ENCODE results near the gene CCDC141.
"Not testable (repeated sequence)": the region's sequence is repeated elsewhere in the genome, so short reads cannot be mapped to it uniquely, and the experiment has no call there.

Gene CCDC141, protein sequence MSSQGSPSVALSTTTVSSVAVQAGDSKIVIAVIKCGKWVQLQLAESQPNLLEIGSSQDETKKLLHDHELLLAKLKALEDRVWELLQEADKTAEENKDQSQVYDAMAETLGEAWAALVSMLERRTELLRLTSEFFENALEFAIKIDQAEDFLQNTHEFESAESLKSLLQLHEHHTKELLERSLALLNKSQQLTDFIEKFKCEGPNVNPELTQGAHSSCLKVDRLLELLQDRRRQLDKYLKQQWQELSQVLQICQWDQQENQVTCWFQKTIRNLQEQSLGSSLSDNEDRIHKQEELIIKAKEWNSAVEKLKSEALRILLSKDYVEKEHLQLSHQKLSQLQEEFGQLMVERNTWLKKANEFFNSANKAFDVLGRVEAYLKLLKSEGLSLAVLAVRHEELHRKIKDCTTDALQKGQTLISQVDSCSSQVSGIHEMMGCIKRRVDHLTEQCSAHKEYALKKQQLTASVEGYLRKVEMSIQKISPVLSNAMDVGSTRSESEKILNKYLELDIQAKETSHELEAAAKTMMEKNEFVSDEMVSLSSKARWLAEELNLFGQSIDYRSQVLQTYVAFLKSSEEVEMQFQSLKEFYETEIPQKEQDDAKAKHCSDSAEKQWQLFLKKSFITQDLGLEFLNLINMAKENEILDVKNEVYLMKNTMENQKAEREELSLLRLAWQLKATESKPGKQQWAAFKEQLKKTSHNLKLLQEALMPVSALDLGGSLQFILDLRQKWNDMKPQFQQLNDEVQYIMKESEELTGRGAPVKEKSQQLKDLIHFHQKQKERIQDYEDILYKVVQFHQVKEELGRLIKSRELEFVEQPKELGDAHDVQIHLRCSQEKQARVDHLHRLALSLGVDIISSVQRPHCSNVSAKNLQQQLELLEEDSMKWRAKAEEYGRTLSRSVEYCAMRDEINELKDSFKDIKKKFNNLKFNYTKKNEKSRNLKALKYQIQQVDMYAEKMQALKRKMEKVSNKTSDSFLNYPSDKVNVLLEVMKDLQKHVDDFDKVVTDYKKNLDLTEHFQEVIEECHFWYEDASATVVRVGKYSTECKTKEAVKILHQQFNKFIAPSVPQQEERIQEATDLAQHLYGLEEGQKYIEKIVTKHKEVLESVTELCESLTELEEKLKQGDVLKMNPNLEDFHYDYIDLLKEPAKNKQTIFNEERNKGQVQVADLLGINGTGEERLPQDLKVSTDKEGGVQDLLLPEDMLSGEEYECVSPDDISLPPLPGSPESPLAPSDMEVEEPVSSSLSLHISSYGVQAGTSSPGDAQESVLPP (N-terminal part only)

DNA sequence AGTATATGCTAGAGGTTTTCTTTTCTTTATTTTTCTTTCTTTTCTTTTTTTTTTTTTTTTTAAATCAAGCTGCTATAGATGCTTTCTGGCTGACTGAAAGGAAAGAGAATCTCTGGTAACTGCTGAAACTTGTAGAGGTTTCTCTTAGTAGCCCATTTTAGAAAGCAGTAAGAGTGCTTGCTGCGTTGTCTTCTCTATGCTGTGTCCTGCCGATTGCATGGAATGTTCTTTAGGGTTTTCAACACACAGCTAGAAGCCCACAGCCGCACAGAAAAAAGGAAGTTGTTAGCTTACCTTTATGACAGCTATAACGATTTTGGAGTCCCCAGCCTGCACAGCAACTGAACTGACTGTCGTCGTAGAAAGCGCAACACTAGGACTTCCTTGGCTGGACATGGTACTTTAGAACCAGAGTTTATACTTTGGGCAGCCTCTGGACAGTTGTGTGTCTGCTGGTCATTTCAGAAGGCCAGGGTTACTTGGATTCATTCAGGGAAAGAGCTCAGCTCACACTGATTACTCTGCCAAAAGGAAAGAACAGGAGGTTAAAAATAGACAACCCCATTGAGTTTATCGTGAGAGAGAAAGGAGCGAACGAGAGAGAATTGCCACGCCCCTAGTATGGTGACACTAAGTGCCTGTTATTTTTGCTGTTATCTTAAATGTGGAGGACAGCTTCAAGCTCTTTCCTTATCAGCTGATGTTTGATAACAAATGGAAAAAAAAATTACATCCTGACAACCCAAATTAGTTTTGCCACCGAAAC is at the start of gene CCDC141:
TSS of gene CCDC141 (minus strand) at position 592 of the 766 bp plus-strand sequence. CDS start at position 396, 196 bp downstream.
- no peak for DNase-seq (ENCODE audit: low spot score)

DNA sequence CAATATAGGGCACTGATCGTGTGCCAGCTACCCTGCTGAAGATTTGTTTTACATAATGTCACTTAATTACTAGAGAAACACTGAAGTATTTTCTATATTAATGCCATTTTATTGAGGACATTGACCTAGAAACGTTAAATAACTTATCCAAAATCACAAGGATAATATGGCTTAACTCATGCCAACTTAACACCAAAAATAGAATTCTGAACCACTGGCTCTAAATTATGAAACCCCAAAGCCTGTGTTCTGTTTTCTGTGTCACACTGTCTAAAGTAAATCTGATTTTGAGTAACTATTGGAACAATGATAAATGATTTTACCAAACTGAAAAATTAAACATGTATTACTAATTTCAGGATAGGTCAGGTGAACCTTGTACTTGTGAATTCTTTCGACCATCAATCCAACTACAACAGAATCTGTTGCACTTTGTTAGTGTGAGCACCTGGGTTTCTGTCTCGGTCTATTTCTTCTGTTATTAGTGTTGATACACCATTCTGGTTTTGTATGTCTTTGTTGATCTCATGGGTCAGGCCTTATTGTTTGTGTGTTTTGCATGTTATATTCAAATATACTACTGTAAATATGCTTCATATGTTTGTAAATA is 48.2 kb upstream of the CCDC141 start:
- no peak for DNase-seq (ENCODE audit: low spot score)

DNA sequence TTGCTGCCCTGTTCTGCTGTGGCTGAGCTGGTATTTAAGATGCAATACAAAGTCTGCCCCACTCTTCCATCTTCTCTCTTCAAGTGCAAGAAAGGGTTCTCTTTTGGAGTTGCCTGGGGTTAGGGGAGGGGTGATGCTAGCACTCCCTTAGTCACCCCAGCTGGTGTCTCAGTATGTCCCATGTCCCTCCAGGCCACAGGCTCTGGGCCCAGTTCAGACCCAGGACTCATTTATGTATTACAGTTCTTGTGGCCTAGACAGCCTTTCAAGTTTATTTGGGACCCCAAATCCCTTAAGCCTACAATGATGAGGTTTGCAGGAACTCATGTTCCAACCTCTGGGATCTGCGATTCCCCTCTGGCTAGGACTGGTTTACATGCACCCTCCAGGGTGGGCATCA is 47.2 kb upstream of the CCDC141 start:
- no peak for DNase-seq (ENCODE audit: low spot score)

DNA sequence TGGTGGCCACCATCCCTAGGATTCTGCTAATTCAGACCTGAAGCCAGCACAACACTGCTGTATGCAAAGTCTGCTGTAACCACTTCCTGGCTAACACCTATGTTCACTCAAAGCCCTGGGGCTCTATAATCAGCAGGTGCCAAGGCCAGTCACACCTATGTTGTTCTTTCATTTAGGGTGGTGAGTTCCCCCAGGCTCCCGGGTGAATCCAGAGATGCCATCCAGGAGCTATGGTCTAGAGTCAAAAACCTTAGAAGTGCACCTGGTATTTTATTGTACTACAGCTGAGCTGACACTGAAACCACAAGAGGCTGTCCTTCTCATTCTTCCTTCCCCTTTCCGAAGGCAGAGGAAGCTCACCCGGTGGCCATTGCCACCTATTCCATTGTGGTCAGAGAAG is 46.2 kb upstream of the CCDC141 start:
- DNase-seq (ENCODE audit: low spot score) = no peak

DNA sequence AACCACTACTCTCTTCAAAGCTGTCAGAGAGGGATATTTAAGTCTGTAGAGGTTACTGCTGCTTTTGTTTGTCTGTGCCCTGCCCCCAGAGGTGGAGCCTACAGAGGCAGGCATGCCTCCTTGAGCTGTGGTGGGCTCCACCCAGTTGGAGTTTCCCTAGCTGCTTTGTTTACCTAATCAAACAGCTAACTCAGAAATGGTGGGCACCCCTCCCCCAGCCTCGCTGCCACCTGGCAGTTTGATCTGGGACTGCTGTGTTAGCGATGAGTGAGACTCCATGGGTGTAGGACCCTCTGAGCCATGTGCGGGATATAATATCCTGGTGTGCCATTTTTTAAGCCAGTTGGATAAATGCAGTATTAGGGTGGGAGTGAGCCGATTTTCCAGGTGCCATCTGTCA is 43.0 kb upstream of the CCDC141 start:
- DNase-seq (ENCODE audit: low spot score) = not testable (repeated sequence)

DNA sequence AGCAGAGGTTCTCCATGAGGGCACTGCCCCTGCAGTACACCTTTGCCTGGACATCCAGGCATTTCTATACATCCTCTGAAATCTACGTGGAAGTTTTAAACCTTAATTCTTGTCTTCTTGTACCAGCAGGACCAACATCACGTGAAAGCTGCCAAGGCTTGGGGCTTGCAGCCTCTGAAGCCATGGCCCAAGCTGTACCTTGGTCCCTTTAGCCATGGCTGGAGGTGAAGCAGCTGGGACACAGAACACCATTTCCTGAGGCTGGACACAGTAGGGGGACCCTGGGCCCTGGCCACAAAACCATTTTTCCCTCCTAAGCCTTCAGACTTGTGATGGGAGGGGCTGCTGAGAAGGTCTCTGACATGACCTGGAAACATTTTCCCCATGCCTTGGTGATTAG is 32.8 kb upstream of the CCDC141 start:
- DNase-seq (ENCODE audit: low spot score) = no peak

DNA sequence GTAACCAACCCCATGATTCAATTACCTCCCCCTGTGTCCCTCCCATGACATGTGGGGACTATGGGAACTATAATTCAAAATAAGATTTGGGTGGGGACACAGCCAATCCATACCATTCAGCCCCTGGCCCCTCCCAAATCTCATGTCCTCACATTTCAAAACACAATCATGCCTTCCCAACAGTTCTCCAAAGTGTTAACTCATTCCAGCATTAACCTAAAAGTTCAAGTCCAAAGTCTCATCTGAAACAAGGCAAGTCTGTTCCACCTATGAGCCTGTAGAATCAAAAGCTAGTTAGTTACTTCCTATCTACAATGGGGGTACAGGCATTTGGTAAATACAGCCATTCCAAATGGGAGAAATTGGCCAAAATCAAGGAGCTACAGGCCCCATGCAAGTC is 32.0 kb upstream of the CCDC141 start:
- DNase-seq (ENCODE audit: low spot score) = no peak

DNA sequence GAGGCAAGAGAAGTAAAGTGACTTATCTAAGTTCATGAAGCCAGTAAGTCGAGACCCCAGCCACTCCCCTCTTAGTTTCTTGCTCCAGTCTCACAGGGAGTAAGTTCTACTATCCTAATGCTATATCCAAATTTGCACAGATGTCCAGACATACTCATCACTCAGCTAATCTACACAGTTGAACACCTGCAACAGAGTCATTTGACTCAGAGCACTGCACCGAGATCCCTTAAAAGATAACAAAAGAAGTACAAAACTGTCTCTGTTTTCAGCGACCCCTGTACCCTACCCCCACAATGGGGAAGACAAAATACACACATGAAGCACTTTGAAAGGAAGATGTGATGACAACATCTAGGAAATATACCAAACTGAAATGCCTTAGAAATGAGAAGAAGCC is 22.6 kb upstream of the CCDC141 start:
- no peak for DNase-seq (ENCODE audit: low spot score)

DNA sequence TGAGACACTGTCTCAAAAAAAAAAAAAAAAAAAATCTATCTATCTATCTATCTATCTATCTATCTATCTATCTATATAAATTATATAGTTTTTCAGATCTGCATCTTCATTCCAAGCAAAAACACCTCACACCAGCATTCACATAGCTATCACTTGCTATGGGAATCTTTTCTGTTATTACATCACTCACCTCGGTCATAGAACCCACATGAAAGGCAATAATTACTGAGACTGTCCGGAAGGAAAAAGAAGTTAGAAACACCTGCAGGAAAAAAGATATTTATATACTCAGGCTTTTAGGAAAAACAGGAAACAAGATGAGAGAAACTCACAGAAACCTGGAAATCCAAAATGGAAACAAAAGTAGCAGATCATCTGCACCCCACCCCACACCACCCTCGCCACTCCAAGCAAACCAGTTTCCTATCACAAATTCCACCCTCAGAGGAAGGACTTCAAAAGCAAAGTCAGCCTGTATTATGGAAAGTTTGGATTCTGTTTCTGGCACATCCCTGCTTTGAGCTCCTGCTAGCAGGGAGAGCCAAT is 21.9 kb upstream of the CCDC141 start:
- DNase-seq (ENCODE audit: low spot score) = no peak

DNA sequence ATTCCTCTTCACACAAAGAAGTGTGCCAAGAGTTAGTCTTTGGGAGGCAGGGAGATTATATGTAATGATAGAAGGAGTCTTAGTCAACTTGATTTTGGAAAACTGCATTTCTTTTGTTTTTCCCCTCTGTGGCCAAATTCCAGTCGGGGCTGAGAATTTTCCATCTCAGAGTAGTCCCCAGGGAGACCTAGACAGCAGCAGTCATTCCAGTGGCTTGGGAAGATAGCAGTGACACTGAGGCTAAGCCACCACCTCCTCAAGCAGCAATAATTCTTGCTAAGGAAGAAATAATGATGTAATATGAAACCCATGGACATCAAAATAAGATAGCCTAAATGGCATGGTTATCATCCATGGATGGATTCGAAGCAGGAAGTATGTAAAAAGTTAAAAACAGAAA is 21.0 kb upstream of the CCDC141 start:
- DNase-seq (ENCODE audit: low spot score) = no peak

DNA sequence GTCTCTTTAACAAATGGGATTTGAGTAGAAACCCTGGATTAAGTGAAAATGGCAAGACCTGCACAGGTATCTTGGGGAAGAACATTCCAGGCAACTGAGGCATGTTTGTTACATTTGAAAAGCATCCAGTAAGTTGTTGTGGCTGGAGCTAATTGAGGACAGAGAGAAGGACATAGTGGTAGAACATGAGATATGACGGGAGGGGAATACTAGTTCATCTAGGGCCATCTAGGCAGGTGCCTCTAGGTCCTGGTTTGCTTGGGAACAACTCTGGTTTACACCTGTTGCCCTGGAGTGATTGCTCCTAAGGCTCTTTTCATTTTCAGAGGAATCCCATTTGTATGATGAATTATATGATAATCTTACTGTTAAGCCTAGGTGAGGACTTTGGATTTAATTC is 19.7 kb upstream of the CCDC141 start:
- DNase-seq (ENCODE audit: low spot score) = no peak

DNA sequence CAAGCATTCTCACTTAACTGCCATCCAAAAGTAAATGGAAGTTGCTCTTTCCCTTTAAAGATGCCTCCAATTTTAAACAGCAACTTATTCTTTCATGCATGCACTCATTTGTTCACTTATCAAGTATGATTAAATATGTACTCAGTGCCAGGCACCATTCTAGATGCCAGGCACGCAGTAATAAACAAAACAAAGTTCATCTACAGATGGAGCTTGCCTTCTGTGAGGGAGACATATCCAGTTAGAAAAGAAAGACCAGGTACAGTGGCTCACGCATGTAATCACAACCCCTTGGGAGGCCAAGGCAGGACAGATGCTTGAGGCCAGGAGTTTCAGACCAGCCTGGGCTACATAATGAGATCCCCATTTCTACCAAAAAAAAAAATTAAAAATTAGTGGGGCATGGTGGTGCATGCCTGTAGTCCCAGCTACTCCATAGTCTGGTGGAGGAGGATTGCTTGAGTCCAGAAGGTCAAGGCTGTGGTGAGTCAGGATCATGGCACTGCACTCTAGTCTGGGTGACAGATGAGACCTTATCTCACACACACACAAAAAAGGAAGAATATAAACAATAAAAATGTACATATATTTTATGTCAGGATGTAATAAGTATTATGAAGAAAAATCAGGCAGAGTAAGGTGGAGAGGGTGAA is 19.2 kb upstream of the CCDC141 start:
- no peak for DNase-seq (ENCODE audit: low spot score)

DNA sequence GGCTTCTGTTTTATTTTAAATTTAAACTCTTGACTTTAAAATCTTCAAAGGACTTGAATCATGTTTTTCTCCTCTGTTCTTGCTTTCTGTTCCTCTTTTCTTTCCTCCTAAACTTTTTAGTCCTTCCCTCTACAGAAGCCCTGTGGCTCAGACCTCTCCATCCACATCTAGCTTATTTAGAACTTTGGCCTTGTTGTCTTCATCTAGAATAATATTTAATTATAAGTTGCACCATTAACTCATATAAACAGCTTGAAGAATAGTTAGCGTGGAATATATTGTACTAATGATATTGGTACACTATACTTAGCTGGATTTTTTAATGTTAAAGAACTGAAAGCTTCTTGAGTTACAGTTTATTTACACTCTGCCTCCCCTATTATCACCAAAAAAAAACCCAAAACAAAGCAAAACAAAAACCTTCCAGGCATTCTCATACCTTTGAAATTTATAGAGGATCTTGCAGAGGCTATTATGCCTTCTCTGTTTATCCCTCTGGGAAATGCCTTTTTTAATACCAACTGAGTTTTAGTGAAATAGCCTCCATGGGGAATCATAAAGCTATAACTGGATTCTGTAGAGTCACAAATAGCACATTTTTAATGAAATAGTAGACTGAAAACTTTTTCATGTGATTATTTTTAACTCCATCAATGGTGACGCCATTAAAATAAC is 9.2 kb upstream of the CCDC141 start:
- DNase-seq (ENCODE audit: low spot score) = no peak

DNA sequence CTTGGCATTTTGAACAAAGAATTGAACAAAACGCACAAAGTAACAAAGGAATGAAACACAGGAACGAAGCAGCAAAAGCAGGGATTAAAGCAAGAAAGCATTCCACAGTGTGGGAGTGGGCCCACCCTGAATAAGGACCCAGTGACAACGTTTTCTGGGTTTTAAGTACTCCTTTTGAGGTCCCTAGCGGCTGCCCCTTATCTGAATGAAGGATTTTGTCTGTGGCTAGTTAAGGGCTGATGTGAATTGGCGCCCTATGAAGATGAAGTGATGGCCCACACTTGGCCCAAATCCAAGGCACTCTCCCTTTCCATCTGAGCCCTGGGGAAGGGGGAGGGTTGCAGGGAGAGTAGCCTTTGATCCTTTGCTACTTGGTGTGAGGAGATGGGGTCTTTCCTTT is 7.8 kb upstream of the CCDC141 start:
- DNase-seq (ENCODE audit: low spot score) = no peak

DNA sequence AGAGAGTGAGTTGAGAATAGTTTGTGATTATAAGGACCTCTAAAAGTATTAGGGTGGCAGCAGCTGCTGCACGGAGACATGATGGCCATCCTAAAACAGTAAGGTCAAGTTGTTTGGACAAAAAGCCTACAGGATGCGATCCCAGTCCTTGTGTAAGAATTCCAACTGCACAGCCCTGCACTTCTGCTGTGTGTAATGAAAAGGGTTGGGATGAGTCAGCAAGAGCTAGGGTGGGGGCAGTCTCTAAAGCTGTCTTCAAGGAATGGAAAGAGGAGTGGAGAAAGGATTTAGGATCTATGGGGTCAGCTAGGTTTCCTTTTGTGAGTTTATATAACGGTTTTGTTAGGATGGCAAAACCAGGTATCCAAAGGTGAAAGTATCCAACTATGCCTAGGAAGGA is 3.6 kb upstream of the CCDC141 start:
- DNase-seq (ENCODE audit: low spot score) = not testable (repeated sequence)

DNA sequence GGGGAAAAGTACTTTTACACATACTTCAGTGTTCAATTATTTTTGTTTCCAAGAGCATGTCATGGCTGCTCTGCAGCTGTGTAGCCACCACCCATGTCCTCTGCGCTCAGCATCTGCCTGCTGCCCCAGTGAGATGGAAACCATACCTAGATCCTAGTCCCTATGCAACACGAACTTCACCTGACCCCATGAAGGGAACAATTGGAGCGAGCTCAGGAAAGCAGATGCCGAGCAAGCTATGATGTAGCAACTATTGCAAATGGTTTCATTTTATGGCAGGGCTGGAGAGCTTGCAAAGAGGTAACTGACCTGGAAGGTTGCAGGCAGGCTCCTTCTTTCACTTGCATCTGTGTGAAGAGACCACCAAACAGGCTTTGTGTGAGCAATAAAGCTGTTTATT is 1.3 kb upstream of the CCDC141 start:
- peak; percentile 12 for DNase-seq (ENCODE audit: low spot score)

DNA sequence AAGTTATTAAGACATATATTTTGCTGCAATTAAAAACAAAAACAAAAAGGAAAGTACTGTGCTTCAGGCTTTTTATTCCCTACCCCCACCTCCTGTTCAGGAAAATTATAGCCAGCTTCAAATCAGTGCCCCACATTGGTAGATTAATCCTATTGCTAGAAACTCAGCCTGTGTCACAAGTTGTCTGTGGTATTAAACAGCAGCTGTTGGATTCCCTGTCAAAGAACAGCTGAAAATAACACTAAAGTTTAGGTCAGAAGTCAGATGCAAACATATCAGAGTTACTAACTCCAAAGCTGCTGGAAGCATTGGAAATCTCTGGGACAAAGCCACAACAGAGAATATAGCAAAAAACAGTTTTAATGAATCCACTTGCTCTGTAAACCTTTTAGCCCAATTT is 818 bp upstream of the CCDC141 start:
- DNase-seq (ENCODE audit: low spot score) = no peak

DNA sequence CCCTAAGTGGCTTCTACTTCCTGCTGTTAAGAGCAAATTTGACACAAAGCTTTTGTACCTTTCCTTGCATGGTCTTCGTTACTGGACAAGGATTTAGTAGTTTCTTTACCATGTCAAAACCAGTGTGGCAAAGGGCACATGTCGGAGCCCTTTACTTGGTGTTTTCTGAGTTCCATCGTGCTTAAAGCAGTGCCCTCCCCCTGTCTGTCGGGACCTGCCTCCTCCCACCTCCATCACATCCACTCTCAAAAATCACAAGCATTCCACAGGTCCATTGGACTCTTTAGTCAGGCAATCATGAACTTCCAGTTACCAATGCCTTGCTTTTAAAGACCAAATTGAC is 763 bp downstream of the CCDC141 start:
- no peak for DNase-seq (ENCODE audit: low spot score)

DNA sequence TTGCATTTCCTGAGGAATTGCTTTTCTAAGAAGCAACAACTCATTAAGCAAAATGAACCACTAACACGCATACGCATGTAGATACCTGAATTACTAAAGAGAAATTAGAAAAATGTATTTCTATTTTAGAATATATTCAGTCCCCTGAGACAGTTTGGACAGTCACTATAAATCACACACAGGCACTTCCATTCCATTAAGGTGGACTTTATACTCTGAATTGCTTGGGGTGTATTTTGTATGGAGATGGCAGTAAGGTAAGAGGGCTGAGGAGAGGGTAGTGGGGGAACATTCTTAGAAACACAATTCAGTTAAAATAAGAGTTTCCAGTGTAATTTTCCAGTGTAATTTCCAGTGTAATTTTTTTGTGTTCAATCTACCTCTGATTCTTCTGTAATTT is 1.8 kb downstream of the CCDC141 start:
- no peak for DNase-seq (ENCODE audit: low spot score)

DNA sequence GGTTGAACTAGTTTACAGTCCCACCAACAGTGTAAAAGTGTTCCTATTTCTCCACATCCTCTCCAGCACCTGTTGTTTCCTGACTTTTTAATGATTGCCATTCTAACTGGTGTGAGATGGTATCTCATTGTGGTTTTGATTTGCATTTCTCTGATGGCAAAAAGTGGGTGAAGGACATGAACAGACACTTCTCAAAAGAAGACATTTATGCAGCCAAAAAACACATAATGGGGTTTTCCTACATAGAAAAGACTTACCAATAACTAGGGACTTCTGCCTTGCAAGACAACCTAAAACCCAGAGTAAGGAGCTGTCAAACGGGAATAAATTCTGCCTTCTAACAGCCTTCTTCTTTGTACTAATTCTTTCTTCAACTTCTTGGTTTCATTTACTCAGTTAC is 4.3 kb downstream of the CCDC141 start:
- DNase-seq (ENCODE audit: low spot score) = not testable (repeated sequence)
